ENCODE data around the gene RAB40A.
A peak's percentile ranks its signal among the peaks of the same experiment; 100 is the strongest.

RAB40A gene

GRCh38 chrX:103519389-103519788 is at the start of gene RAB40A:
Gene RAB40A, minus strand, starts transcription at chrX:103519489. Its CDS starts 18,733 bp downstream, at chrX:103500756.
- DNase-seq: no peak

- no peak for DNase-seq
Observed at GRCh38 chrX:103565752-103566151, 46.5 kb upstream of the RAB40A start.

GRCh38 chrX:103565197-103565596 is 45.9 kb upstream of the RAB40A start:
- no peak for DNase-seq

GRCh38 chrX:103562801-103563200 is 43.5 kb upstream of the RAB40A start:
- DNase-seq: no peak

- no peak for DNase-seq
Observed at GRCh38 chrX:103560256-103560655, 41.0 kb upstream of the RAB40A start.

GRCh38 chrX:103556963-103557612 is 37.8 kb upstream of the RAB40A start:
- DNase-seq: no peak

GRCh38 chrX:103554687-103555424 is 35.6 kb upstream of the RAB40A start:
- peak; percentile 33 for DNase-seq

- DNase-seq: no peak
Observed at GRCh38 chrX:103552236-103552635, 32.9 kb upstream of the RAB40A start.

GRCh38 chrX:103550415-103551051 is 31.2 kb upstream of the RAB40A start:
- no peak for DNase-seq

- no peak for DNase-seq
Observed at GRCh38 chrX:103549916-103550315, 30.6 kb upstream of the RAB40A start.

- DNase-seq: no peak
Observed at GRCh38 chrX:103540145-103540544, 20.9 kb upstream of the RAB40A start.

- no peak for DNase-seq
Observed at GRCh38 chrX:103539695-103540094, 20.4 kb upstream of the RAB40A start.

- DNase-seq: no peak
Observed at GRCh38 chrX:103538728-103539127, 19.4 kb upstream of the RAB40A start.

GRCh38 chrX:103537871-103538387 is 18.6 kb upstream of the RAB40A start:
- DNase-seq: no peak

GRCh38 chrX:103536732-103537131 is 17.4 kb upstream of the RAB40A start:
- DNase-seq: no peak

GRCh38 chrX:103536071-103536470 is 16.8 kb upstream of the RAB40A start:
- no peak for DNase-seq

GRCh38 chrX:103535206-103535605 is 15.9 kb upstream of the RAB40A start:
- no peak for DNase-seq

- peak; percentile 69 for DNase-seq
Observed at GRCh38 chrX:103533511-103534216, 14.4 kb upstream of the RAB40A start.

GRCh38 chrX:103531002-103531401 is 11.7 kb upstream of the RAB40A start:
- DNase-seq: no peak

GRCh38 chrX:103530545-103530944 is 11.3 kb upstream of the RAB40A start:
- DNase-seq: no peak

- DNase-seq: no peak
Observed at GRCh38 chrX:103529550-103529949, 10.3 kb upstream of the RAB40A start.

GRCh38 chrX:103524747-103525146 is 5.5 kb upstream of the RAB40A start:
- DNase-seq: no peak

GRCh38 chrX:103523605-103524004 is 4.3 kb upstream of the RAB40A start:
- DNase-seq: no peak
